Fibroblast of skin of abdomen (primary cell): ENCODE data around the gene F2RL2.
A peak's percentile ranks its signal among the peaks of the same experiment; 100 is the strongest.

Source experiments
- DNase-seq: peaks from one replicate; pipeline ENCODE4 v3.0.0-alpha.2; 2013

Gene F2RL2

DNA sequence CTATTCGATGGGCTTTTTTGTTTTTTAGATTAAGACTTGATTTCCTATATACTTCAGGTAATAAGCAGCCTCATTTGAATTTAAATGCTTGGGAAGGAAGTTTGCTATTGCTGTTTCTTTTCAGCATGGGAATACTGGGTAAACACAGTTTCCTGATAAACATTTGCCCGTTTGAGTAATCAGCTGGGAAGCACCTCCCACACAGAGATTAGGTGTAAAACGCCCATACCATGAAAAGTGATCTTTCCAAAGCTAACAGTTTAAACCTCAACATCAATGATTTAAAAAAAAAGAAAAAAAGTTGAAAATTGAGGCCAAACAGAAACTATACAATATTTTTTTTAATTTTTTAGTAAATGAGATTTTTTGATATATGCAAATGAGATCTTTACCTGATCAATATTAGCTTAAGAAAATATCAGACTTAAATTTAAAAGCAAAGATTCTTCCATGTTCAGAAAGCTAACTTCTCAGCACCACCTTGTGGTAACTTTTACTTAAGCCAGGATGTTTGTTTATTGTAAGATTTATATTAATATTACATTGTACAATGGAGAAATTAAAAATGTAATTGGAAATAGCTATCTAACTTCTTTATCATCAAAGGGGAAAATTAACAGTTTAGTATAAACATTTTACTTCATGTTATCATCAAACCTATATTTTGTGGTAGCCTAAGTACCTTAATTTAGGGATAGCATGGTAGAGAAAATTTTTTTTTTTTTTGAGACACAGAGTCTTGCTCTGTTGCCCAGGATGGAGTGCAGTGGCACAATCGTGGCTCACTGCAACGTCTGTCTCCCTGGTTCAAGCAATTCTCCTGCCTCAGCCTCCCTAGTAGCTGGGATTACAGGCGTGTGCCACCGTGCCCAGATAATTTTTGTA lies 39.8 kb downstream of the F2RL2 start:
- DNase-seq = no peak

- peak; percentile 59 for DNase-seq
Measured at GRCh38 chr5:76582230-76583162, 40.7 kb downstream of the F2RL2 start.

GRCh38 chr5:76580981-76581380 lies 42.2 kb downstream of the F2RL2 start:
- DNase-seq = no peak

DNA sequence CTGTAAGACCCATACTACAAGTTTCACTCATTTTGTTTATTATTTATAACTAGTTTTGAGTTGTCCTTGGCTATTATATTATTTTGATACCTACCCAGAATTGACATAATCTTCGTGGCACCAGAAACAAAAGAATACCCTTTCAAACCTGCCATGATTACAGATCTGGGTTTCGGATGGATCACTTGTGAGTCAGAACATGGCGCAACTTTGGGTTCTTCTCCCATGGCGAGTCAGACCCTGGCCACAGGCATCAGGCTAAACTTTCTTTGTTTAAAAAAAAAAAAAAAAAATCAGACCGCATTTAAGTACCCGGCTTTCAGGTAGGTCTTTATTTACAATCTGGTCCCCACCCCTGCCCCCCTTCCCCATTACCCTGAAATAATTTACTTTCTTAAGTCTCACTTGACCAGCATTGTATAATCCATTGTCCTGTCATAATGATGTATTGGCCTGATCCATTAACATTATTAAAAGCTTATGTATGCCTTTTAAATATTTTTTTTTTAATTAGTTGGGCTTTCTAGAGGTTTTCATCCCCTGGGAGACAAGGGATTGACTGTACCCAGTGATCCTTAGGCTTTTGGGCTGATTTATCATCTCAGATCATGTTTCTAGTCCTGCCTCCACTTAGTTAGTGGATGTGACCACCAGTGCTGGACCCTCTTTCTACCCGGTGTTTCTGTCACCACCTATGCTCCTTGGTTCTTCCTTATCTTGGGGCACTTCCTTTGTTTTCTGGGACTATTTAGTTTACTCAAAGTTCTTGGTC lies 43.9 kb downstream of the F2RL2 start:
- peak; percentile 46 for DNase-seq

DNA sequence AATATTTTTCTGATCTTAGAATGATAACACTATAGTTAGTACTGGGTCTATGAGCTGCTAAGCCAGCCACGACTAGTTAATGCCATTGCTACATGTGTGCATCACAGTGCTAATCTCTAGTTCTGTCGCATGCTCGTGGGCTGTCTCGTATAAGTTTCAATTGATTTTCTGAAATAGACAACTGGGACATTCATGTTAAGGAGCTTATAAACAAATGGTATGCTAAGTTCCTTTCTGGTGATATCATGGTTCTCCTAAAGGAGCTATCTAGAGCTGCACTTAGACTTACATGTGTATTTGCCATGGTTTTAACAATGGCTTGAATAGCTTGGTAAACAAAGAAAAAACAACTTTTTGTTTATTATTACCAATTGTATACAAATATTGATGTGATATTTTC lies 46.2 kb downstream of the F2RL2 start:
- DNase-seq = no peak

DNA sequence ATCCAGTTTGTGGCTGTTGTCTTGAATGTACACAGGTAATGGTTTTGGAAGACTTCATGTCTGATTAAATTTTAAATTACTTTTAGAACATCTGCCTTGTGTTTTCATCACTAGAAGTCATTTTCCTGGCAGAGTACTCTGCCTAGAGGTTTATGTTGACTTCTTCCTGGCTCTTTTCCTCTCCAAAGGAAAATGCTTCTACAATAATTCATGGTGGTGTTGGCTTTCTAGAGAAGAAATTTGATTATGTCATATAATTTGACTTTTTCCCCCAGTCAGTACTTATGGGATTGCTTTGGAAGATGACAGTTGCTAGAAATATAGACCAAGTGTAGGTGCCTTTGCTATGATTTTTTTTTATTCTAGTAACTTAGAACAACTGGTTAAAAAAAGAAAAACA lies 46.8 kb downstream of the F2RL2 start:
- DNase-seq = no peak

- DNase-seq = no peak
Measured at GRCh38 chr5:76571559-76571958, 51.6 kb downstream of the F2RL2 start.

GRCh38 chr5:76570153-76570552 lies 53.0 kb downstream of the F2RL2 start:
- no peak for DNase-seq
